ENCODE results near the gene HAP1. TPM values are rescaled to one million over a fixed set of nuclear protein-coding genes. Genes with fewer than 3 reads are reported as not detected.

HAP1 gene
- total and polyA plus RNA-seq, 8 donors: 0.31 to 0.85 (median 0.49) TPM; not detected in 4

GRCh38 chr17:41684035-41684434 lies 50.4 kb downstream of the HAP1 start:
- Histone ChIP-seq H3K36me3 (no peaks in the 10 kb centered on the region), H3K4me1 (peaks cover 0 to 20% (median 10%) of the 10 kb centered on the region in 4 donors), H3K9me3 (no peaks in the 10 kb centered on the region), H3K27me3 (no peaks in the 10 kb centered on the region), H3K27ac (no peak overlapping the region), H3K4me3 (no peak overlapping the region)
- 62 to 74% (median 70%) methylated on average over 4 of the region's 4 CpGs for WGBS, 5 donors
- TF ChIP-seq POLR2AphosphoS5 (IDR thresholded peaks at IDR 0.05): no peak
- TF ChIP-seq EP300 (IDR thresholded peaks at IDR 0.05): no peak
- TF ChIP-seq, protein P1, sequence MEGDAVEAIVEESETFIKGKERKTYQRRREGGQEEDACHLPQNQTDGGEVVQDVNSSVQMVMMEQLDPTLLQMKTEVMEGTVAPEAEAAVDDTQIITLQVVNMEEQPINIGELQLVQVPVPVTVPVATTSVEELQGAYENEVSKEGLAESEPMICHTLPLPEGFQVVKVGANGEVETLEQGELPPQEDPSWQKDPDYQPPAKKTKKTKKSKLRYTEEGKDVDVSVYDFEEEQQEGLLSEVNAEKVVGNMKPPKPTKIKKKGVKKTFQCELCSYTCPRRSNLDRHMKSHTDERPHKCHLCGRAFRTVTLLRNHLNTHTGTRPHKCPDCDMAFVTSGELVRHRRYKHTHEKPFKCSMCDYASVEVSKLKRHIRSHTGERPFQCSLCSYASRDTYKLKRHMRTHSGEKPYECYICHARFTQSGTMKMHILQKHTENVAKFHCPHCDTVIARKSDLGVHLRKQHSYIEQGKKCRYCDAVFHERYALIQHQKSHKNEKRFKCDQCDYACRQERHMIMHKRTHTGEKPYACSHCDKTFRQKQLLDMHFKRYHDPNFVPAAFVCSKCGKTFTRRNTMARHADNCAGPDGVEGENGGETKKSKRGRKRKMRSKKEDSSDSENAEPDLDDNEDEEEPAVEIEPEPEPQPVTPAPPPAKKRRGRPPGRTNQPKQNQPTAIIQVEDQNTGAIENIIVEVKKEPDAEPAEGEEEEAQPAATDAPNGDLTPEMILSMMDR (IDR thresholded peaks at IDR 0.05): no peak
- TF ChIP-seq POLR2A (IDR thresholded peaks at IDR 0.05): no peak
- DNase-seq: peak in 1 of 2 donors; percentile 13
- intact Hi-C loops (cut with DNase I; ENCODE audit: low total_unique reads): no loop called here

- intact Hi-C loops (cut with DNase I; ENCODE audit: low total_unique reads): no loop called here
- 65 to 74% (median 72%) methylated on average over 8 of the region's 8 CpGs for WGBS, 5 donors
Measured at GRCh38 chr17:41683441-41684007, 50.9 kb downstream of the HAP1 start.

GRCh38 chr17:41682631-41683030 lies 51.8 kb downstream of the HAP1 start:
- intact Hi-C loops (cut with DNase I; ENCODE audit: low total_unique reads): no loop called here
- no peak for TF ChIP-seq EP300 (IDR thresholded peaks at IDR 0.05)
- no peak for TF ChIP-seq POLR2A (IDR thresholded peaks at IDR 0.05)
- TF ChIP-seq POLR2AphosphoS5 (IDR thresholded peaks at IDR 0.05): no peak
- TF ChIP-seq, protein P1 (IDR thresholded peaks at IDR 0.05): no peak
- Histone ChIP-seq H3K9me3 (no peaks in the 10 kb centered on the region), H3K27me3 (no peaks in the 10 kb centered on the region), H3K27ac (no peak overlapping the region), H3K4me1 (peaks cover 0 to 29% (median 5%) of the 10 kb centered on the region in 4 donors), H3K36me3 (no peaks in the 10 kb centered on the region), H3K4me3 (no peak overlapping the region)
- WGBS, 5 donors: 71 to 86% (median 77%) methylated on average over 5 of the region's 5 CpGs
- no peak for DNase-seq

More at GRCh38 chr17:41683441-41684007, 50.9 kb downstream of the HAP1 start:
- peak in 1 of 2 donors; percentile 21 for DNase-seq
- Histone ChIP-seq H3K9me3 (no peaks in the 10 kb centered on the region), H3K27ac (no peak overlapping the region), H3K4me1 (peaks cover 0 to 25% (median 10%) of the 10 kb centered on the region in 4 donors), H3K27me3 (no peaks in the 10 kb centered on the region), H3K36me3 (no peaks in the 10 kb centered on the region), H3K4me3 (no peak overlapping the region)
- TF ChIP-seq, protein P1 (IDR thresholded peaks at IDR 0.05): no peak

DNA sequence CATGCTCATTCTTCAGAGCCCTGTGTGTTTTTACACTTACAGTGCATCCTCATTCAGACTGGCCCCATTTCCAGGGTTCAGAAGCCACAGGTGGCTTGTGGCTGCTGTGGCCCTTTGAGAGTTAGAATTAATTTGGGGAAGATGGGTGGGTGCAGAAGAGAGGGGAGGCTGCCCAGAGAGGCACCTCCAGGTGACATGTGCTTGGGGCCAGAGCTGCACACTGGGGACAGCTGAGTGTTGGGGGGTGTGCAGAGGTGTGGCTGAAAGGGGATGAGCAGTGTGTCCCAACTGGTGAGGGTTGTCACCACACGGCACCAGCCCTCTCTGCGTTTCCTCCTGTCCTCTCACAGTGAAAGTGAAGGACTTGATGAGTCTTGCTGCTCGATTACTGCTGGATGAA lies 52.7 kb downstream of the HAP1 start:
- Histone ChIP-seq H3K9me3 (no peaks in the 10 kb centered on the region), H3K36me3 (no peaks in the 10 kb centered on the region), H3K27me3 (no peaks in the 10 kb centered on the region), H3K27ac (no peak overlapping the region), H3K4me3 (no peak overlapping the region), H3K4me1 (peaks cover 1 to 32% (median 7%) of the 10 kb centered on the region in 4 donors)
- WGBS, 5 donors: 85 to 90% (median 89%) methylated on average over 3 of the region's 3 CpGs
- no peak for DNase-seq
- intact Hi-C loops (cut with DNase I; ENCODE audit: low total_unique reads): no loop called here
- TF ChIP-seq POLR2AphosphoS5 (IDR thresholded peaks at IDR 0.05) (no peak), EP300 (IDR thresholded peaks at IDR 0.05) (no peak)
- TF ChIP-seq, protein P1 (IDR thresholded peaks at IDR 0.05): no peak

Data from stomach (tissue), 9 donors.